Natural killer cell (primary cell): ENCODE measurements around the gene SLTM. TPM values are rescaled to one million over a fixed set of nuclear protein-coding genes. Genes with fewer than 3 reads are reported as not detected.
"Not testable (repeated sequence)": the region's sequence is repeated elsewhere in the genome, so short reads cannot be mapped to it uniquely, and the experiment has no call there.

ENCODE experiments used
- ATAC-seq, 3 donors: fragments of 150-1000 bp in 2 of 3; fragments of 200-7000 bp in 1 of 3; cut with Tn5 transposase; 1 replicate in 1 of 3; 2 replicates in 2 of 3; pipeline ENCODE4 v1.10.0; 2021; ENCODE audit warnings: mild to moderate bottlenecking in 2 of 3, moderate library complexity in 2 of 3
- DNase-seq, 2 donors: peaks; one replicate each; pipeline versions ENCODE4 v3.0.0 to v3.0.0-alpha.2; 2013 to 2021; ENCODE audit warnings: mixed read lengths in 1 of 2
- H3K27ac ChIP-seq: one replicate; pipeline ENCODE4 v1.5.1; 2013; ENCODE audit warnings: mild to moderate bottlenecking, low read length
- H3K27me3 ChIP-seq: one replicate; pipeline ENCODE4 v1.6.1; 2013; ENCODE audit warnings: low read length; ENCODE audit not compliant: control insufficient read depth, insufficient read depth
- H3K36me3 ChIP-seq: one replicate; pipeline ENCODE4 v1.6.1; 2013; ENCODE audit warnings: low read length; ENCODE audit not compliant: control insufficient read depth, insufficient read depth
- H3K4me1 ChIP-seq: one replicate; pipeline ENCODE4 v1.6.1; 2013; ENCODE audit warnings: low read length; ENCODE audit not compliant: control insufficient read depth, insufficient read depth
- H3K4me3 ChIP-seq: one replicate; pipeline ENCODE4 v1.5.1; 2013; ENCODE audit warnings: low read length
- H3K9me3 ChIP-seq: one replicate; pipeline ENCODE4 v1.6.1; 2013; ENCODE audit warnings: low read length; ENCODE audit not compliant: control insufficient read depth, insufficient read depth
- H3K27ac Mint-ChIP-seq, 2 donors: one replicate each; pipeline ENCODE4 v1.8.0; 2022; ENCODE audit warnings: mild to moderate bottlenecking in 2 of 2, mixed read lengths in 2 of 2, moderate library complexity in 1 of 2
- H3K27me3 Mint-ChIP-seq, 2 donors: one replicate each; pipeline ENCODE4 v1.8.0; 2022; ENCODE audit warnings: low read depth in 2 of 2, mixed read lengths in 2 of 2
- H3K36me3 Mint-ChIP-seq: one replicate; pipeline ENCODE4 v1.8.0; 2022; ENCODE audit warnings: mixed read lengths
- H3K4me1 Mint-ChIP-seq, 2 donors: one replicate each; pipeline ENCODE4 v1.8.0; 2022; ENCODE audit warnings: mixed read lengths in 2 of 2
- H3K4me3 Mint-ChIP-seq: one replicate; pipeline ENCODE4 v1.8.0; 2022; ENCODE audit warnings: mild to moderate bottlenecking, moderate library complexity, mixed read lengths
- H3K9me3 Mint-ChIP-seq, 2 donors: one replicate each; pipeline ENCODE4 v1.8.0; 2022; ENCODE audit warnings: mixed read lengths in 2 of 2
- WGBS: methylation state at CpG from one replicate; pipeline ENCODE4 v1.1.7; 2013; ENCODE audit warnings: missing lambda C conversion rate; ENCODE audit not compliant: insufficient coverage; 5-methylcytosine and 5-hydroxymethylcytosine counted together
- intact Hi-C: fragments of 100-400 bp; cut with micrococcal nuclease; formaldehyde crosslinking; loops from one replicate; pipeline ENCODE4 v1.14.2; 2022
- total RNA-seq, 4 donors: library from RNA; stranded (reverse); fragments of 120-200 nt in 1 of 4; gene quantifications; one replicate each; pipeline versions ENCODE4 v1.2.3 to v1.2.4, GENCODE V29; 2013 to 2022
- TF ChIP-seq, protein P1 (sequence below): fragments of 200-600 bp; IDR thresholded peaks from one replicate; pipeline ENCODE4 v1.8.0; 2022; ENCODE audit warnings: antibody characterized with exemption

Gene SLTM
- total RNA-seq, 3 donors from 2014 or later (not counting 1 experiment from before 2014, with no cell fraction given), result 206 to 226 (median 223) TPM

DNA sequence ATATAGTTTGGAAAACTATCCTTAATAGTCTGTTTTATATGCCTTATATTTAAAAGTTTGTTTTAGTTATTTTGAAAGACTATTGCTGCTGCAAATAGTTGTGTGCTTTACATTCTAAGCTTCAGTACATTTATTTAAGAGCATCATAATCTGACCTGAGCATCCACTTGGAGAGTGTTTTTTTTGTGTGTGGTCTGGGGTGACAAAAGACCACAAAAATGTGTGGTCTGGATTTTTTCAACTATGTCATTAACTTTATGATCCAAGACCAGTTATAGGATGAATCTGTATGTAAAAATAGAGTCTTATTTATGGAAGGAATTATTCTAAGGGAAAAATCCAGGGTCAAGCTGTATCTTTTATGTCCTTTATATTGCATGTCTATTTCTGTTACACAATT, 77.4 kb downstream of the SLTM start:
- TF ChIP-seq, protein P1, sequence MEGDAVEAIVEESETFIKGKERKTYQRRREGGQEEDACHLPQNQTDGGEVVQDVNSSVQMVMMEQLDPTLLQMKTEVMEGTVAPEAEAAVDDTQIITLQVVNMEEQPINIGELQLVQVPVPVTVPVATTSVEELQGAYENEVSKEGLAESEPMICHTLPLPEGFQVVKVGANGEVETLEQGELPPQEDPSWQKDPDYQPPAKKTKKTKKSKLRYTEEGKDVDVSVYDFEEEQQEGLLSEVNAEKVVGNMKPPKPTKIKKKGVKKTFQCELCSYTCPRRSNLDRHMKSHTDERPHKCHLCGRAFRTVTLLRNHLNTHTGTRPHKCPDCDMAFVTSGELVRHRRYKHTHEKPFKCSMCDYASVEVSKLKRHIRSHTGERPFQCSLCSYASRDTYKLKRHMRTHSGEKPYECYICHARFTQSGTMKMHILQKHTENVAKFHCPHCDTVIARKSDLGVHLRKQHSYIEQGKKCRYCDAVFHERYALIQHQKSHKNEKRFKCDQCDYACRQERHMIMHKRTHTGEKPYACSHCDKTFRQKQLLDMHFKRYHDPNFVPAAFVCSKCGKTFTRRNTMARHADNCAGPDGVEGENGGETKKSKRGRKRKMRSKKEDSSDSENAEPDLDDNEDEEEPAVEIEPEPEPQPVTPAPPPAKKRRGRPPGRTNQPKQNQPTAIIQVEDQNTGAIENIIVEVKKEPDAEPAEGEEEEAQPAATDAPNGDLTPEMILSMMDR, result no peak
- H3K27me3 Mint-ChIP-seq, result no peaks in the 10 kb centered on the region
- no peak for ATAC-seq
- H3K36me3 Mint-ChIP-seq, result peaks cover 10% of the 10 kb centered on the region
- H3K4me1 Mint-ChIP-seq, result no peaks in the 10 kb centered on the region
- no peak overlapping the region for H3K27ac ChIP-seq
- H3K4me1 ChIP-seq, result no peaks in the 10 kb centered on the region
- H3K27ac Mint-ChIP-seq, result no peak overlapping the region
- DNase-seq, result no peak
- H3K27me3 ChIP-seq, result no peaks in the 10 kb centered on the region
- no peaks in the 10 kb centered on the region for H3K9me3 Mint-ChIP-seq
- no peaks in the 10 kb centered on the region for H3K9me3 ChIP-seq
- peaks cover 16% of the 10 kb centered on the region for H3K36me3 ChIP-seq
- H3K4me3 ChIP-seq, result no peak overlapping the region
- intact Hi-C loops, result no loop called here
- H3K4me3 Mint-ChIP-seq, result no peak overlapping the region

- intact Hi-C loops, result no loop called here
- no peak overlapping the region for H3K27ac ChIP-seq
- peaks cover 16% of the 10 kb centered on the region for H3K36me3 ChIP-seq
- ATAC-seq (no peak), DNase-seq (no peak)
- no peak overlapping the region for H3K4me3 ChIP-seq
- H3K4me1 ChIP-seq, result no peaks in the 10 kb centered on the region
- 100% methylated on average over 1 of the region's 4 CpGs for whole genome bisulfite sequencing
- Mint-ChIP-seq H3K4me1 (no peaks in the 10 kb centered on the region), H3K36me3 (peaks cover 10% of the 10 kb centered on the region), H3K4me3 (no peak overlapping the region), H3K27me3 (no peaks in the 10 kb centered on the region), H3K9me3 (no peaks in the 10 kb centered on the region), H3K27ac (no peak overlapping the region)
- TF ChIP-seq, protein P1, result no peak
- no peaks in the 10 kb centered on the region for H3K9me3 ChIP-seq
- H3K27me3 ChIP-seq, result no peaks in the 10 kb centered on the region
Measured at GRCh38 chr15:58854593-58854992, 78.9 kb downstream of the SLTM start.

DNA sequence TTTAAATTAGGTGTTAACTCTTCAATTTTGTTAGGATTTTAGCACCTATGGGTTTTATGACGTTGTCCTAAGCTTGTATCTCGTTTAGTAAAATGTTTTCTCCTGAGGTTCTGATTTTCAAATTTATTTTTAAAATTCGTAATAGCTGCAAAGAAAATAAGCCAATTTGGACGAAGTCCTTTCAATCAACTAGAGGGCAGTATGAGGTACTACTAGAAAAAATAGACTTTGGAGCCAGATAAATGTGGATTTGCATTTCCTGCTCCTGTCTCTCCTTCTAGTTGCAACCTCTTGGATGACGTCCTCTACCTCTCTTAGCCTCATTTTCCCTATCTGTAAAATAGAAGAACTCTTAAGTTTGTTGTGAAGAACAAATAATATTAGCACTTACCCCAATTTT, 81.1 kb downstream of the SLTM start:
- no peaks in the 10 kb centered on the region for H3K27me3 Mint-ChIP-seq
- no peak overlapping the region for H3K27ac Mint-ChIP-seq
- H3K27ac ChIP-seq, result no peak overlapping the region
- no peaks in the 10 kb centered on the region for H3K9me3 Mint-ChIP-seq
- no peak overlapping the region for H3K4me3 Mint-ChIP-seq
- peaks cover 10% of the 10 kb centered on the region for H3K36me3 Mint-ChIP-seq
- H3K4me1 Mint-ChIP-seq, result no peaks in the 10 kb centered on the region
- WGBS, result 94% methylated on average over 5 of the region's 5 CpGs
- peaks cover 23% of the 10 kb centered on the region for H3K36me3 ChIP-seq
- ATAC-seq (no peak), DNase-seq (no peak)
- TF ChIP-seq, protein P1, result no peak
- H3K27me3 ChIP-seq, result no peaks in the 10 kb centered on the region
- no peak overlapping the region for H3K4me3 ChIP-seq
- intact Hi-C loops, result no loop called here
- no peaks in the 10 kb centered on the region for H3K9me3 ChIP-seq
- no peaks in the 10 kb centered on the region for H3K4me1 ChIP-seq

DNA sequence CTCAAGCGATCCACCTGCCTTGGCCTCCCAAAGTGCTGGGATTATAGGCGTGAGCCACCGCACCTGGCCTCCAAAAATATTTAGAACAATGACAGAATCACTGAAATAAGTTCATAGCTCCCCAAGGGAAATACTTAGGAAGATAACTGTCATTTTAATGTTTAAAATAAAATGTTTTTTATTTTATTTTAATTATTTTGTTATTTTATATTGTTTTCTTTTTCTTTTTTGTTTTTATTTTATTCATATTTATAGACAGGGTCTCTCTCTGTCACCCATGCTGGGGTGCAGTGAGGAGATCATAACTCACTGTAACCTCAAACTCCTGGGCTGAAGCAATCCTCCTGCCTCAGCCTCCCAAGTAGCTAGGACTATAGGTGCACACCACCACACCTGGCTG, 82.3 kb downstream of the SLTM start:
- ATAC-seq, H3K27me3 Mint-ChIP-seq, H3K4me3 ChIP-seq, DNase-seq, H3K4me3 Mint-ChIP-seq, H3K4me1 Mint-ChIP-seq, H3K9me3 Mint-ChIP-seq, H3K9me3 ChIP-seq, H3K27me3 ChIP-seq, H3K27ac ChIP-seq, H3K36me3 Mint-ChIP-seq, H3K4me1 ChIP-seq, intact Hi-C loops, H3K27ac Mint-ChIP-seq: not testable (repeated sequence)
- 100% methylated on average over 2 of the region's 3 CpGs for WGBS
- peaks cover 24% of the 10 kb centered on the region for H3K36me3 ChIP-seq
